ENCODE results near the gene MAP7D2. TPM values are rescaled to one million over a fixed set of nuclear protein-coding genes. Genes with fewer than 3 reads are reported as not detected.
"Not testable (repeated sequence)": the region's sequence is repeated elsewhere in the genome, so short reads cannot be mapped to it uniquely, and the experiment has no call there.

Gene MAP7D2
- total RNA-seq: 0.19 TPM
- long read RNA-seq, partial matches to known transcripts: 0 of 1 reads
- long read RNA-seq, other reads (novel, unspliced or antisense): 1 of 1 reads

DNA sequence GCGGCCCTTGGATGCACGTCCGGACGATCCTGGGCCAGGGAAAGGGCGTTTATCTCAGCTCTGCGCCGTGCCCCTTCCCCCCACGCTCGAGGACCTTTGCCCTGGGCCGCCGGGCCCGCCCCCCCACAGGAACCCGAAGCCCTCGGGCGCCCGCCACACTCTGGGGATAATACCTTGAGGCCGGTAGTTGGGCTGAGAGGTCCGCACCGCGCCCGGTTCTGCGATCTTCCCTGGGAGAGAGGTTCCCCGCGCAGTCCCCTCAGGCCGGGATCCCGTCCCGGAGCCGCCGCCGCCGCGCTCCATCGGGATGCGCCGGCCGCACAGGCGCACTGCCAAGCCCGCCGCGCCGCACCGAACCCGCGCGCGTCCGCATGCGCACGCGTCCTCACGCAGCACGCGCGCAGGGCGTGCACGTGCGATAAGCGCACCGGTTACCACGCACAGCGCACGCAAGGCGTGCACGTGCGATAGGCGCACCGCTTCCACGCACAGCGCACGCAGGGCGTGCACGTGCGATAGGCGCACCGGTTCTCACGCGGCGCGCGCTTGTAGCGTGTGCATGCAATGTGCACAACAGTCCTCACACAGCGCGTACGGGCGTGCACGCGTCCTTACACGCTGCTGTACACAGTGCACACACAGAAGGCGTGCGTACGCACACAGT, at the start of gene MAP7D2:
MAP7D2 (minus strand) TSS at position 331 of the 664 bp plus-strand sequence; CDS start at position 303, 28 bp downstream.
- intact Hi-C loops (cut with DNase I): loop anchor here (10.0 kb wide), 1 partner anchor 212 kb away; no protein-coding TSS in a partner anchor
- no peak for DNase-seq (ENCODE audit: low spot score)

- DNase-seq (ENCODE audit: low spot score); intact Hi-C loops (cut with DNase I): not testable (repeated sequence)
Observed at GRCh38 chrX:20162516-20162915, 45.8 kb upstream of the MAP7D2 start.

DNA sequence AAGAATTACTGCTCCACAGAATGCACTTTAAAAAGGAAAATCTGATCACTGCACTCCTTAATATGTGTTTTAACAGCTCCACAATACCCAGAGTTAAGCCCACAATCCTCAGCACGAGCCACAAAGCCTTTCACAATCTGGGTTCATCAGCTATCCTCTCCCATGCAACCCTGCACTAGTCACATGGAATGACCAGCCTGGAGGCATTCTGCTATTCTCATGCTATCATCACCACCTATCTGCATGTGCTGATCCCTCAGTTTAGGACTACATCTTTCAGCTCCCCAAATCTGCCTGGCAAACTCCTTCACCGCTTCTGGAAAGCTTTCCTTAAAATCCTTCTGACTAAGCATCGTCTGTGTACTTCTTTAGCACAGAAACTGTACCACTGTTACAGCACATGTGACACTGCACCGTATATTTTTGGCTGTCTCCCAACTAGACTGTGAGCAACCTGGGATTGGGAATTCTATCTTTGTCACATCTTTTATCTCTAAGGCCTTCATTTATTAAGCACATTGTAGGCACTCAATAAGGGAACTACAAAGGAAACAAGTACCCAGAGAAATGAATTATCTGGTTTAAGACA, 43.2 kb upstream of the MAP7D2 start:
- DNase-seq (ENCODE audit: low spot score): no peak
- intact Hi-C loops (cut with DNase I): no loop called here

- DNase-seq (ENCODE audit: low spot score): no peak
- intact Hi-C loops (cut with DNase I): no loop called here
Observed at GRCh38 chrX:20151689-20152088, 35.0 kb upstream of the MAP7D2 start.

GRCh38 chrX:20149326-20149725, 32.6 kb upstream of the MAP7D2 start:
- intact Hi-C loops (cut with DNase I): no loop called here
- no peak for DNase-seq (ENCODE audit: low spot score)

DNA sequence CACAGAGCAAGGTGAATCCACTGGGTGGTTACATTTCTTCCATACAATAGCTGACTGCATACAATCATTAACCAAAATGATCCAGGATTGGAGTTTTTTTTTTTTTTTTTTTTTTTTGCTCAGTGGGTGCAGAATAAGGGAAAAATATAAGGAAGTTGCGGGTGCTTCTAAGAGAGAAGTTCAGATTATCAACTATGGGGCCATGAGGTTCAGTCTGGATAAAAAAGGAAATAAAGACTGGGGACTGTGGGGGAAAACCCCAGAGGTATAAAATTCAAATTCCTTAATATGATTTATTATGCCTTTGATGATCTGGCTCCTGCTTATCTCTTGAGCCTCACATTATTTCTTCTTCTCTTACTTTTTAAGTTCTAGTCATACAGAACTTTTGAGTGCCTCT, 30.9 kb upstream of the MAP7D2 start:
- DNase-seq (ENCODE audit: low spot score): no peak

GRCh38 chrX:20144491-20144890, 27.8 kb upstream of the MAP7D2 start:
- no peak for DNase-seq (ENCODE audit: low spot score)
- intact Hi-C loops (cut with DNase I): loop anchor here (5.0 kb wide), 1 partner anchor 298 kb away; no protein-coding TSS in a partner anchor

More for the DNA sequence above, 30.9 kb upstream of the MAP7D2 start:
- intact Hi-C loops (cut with DNase I): no loop called here

DNA sequence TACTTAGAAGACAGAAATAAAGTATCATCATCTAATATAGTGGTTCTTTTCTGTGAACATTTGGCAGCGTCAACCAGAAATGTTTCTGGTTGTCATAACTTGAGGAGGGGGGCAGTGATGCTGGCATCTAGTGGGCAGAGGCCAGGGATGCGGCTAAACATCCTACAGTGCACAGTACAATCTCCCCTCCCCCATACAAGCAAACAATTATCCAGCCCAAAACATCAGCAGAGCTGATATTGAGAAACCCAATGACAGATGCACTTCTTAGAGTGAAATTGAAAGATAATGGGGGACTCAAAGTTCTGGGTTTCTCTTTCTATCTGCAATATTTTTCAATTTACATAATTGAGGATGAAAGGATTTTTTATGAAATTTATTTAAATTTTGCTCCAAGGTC, 26.9 kb upstream of the MAP7D2 start:
- intact Hi-C loops (cut with DNase I): loop anchor here (5.0 kb wide), 1 partner anchor 299 kb away; no protein-coding TSS in a partner anchor
- no peak for DNase-seq (ENCODE audit: low spot score)

DNA sequence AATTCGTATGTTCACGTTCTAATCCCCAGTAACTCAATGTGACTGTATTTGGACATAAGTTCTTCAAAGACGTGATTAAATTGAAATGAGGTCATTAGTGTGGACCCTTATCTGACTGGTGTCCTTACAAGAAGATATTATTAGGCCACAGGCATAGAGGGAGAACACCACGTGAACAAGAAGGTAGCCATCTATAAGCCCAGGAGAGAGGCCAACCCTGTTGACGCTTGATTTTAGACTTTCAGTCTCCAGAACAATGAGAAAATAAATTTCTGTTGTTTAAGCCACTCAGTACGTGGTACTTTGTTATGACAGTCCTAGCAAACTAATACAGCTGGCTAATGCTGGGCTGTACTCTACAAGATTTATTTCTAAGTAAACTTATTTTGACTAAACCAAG, 26.4 kb upstream of the MAP7D2 start:
- DNase-seq (ENCODE audit: low spot score): no peak
- intact Hi-C loops (cut with DNase I): loop anchor here (5.0 kb wide), 1 partner anchor 299 kb away; no protein-coding TSS in a partner anchor

GRCh38 chrX:20141281-20142220, 24.8 kb upstream of the MAP7D2 start, which contains the start of gene EIF1AX:
Gene EIF1AX, minus strand, starts transcription at chrX:20141838. Its CDS starts 198 bp downstream, at chrX:20141640.
- intact Hi-C loops (cut with DNase I): loop anchor here (2.0 to 5.0 kb wide), 2 partner anchors 125 to 301 kb away; partner anchors contain the start of gene RPS6KA3
- peak; percentile 100 for DNase-seq (ENCODE audit: low spot score)

DNA sequence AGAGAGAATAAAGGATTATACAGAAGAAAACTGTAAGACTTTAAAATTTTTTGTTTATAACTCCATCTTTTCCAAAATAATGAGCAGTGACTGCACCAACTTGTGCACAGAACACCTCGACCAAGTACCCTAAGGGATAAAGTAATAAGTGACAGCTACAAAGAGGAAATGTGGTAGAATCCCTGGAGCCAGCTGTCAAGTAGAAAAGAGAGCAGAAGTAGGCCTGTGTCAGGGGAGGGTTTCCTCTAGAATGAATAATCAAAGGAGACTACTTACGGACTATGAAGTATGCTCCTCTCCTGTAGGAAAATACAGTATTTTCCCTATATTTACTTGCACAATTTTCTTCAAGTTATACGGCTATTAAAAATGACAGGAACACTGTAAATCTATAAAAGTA, 23.7 kb upstream of the MAP7D2 start:
- intact Hi-C loops (cut with DNase I): loop anchor here (2.0 to 5.0 kb wide), 2 partner anchors 126 to 302 kb away; partner anchors contain the start of gene RPS6KA3

DNA sequence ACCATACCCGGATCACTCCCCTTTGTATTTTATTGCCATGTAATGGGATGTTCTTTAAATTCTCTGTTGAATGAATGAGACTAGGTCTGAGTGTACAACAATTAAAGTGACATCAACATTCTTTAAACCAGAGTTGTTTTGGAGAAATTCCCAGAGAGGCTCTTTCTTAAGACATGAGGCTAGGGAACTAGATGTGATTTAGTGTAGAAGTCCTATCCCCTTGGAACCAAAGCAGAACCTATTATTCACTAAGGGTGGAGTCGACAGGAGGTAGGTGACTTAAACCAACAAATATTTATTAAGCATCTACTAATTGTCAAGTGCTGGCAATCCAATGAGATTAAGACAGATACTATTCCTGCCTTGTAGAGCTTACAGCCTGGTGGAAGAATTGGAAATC, 23.3 kb upstream of the MAP7D2 start:
- no peak for DNase-seq (ENCODE audit: low spot score)
- intact Hi-C loops (cut with DNase I): loop anchor here (2.0 to 5.0 kb wide), 2 partner anchors 127 to 302 kb away; partner anchors contain the start of gene RPS6KA3

More for the DNA sequence above, 23.7 kb upstream of the MAP7D2 start:
- DNase-seq (ENCODE audit: low spot score): no peak

- intact Hi-C loops (cut with DNase I): no loop called here
- no peak for DNase-seq (ENCODE audit: low spot score)
Observed at GRCh38 chrX:20135944-20136343, 19.2 kb upstream of the MAP7D2 start.

DNA sequence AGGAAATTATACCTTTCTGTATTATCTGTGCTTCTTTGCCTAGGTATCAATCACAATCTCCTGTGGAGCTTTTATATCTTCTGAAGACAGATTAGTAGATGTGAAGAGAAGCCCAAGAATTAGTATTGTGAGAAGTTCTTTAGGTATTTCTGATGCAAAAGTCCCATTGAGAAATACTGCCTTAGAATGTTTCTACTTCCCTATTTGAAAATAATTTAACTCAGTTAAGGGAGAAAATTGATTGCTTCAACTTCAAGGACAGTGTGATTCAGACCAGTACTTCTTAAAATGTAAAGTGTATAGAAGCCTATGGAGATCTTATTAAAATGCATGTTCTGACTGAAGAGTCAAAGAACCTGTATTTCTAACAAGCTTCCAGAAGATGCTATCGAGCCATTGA, 16.0 kb upstream of the MAP7D2 start:
- intact Hi-C loops (cut with DNase I): no loop called here
- DNase-seq (ENCODE audit: low spot score): no peak

GRCh38 chrX:20130357-20130756, 13.7 kb upstream of the MAP7D2 start:
- no peak for DNase-seq (ENCODE audit: low spot score)
- intact Hi-C loops (cut with DNase I): no loop called here

GRCh38 chrX:20129547-20129946, 12.8 kb upstream of the MAP7D2 start:
- intact Hi-C loops (cut with DNase I): no loop called here
- no peak for DNase-seq (ENCODE audit: low spot score)

GRCh38 chrX:20128670-20129069, 12.0 kb upstream of the MAP7D2 start:
- intact Hi-C loops (cut with DNase I): no loop called here
- DNase-seq (ENCODE audit: low spot score): no peak

- DNase-seq (ENCODE audit: low spot score); intact Hi-C loops (cut with DNase I): not testable (repeated sequence)
Observed at GRCh38 chrX:20127440-20127839, 10.7 kb upstream of the MAP7D2 start.

DNA sequence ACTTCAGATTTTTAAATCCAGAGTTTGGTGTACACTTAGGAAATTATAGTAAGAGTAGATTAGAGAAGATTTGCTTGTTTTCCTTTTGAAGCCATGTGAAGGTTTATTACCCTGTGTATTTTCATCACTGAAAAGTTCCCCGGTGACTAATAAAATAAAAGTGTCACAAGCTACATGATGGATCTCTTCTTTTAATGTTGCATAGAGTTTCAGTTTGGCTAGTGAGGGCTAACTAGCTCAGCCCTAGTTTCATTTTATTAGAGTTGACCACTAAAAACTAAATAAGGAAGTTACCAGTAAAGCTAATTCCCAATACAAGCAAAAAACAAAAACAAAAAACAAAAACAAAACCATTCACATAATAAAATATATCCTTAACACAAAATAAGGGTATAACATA, 10.1 kb upstream of the MAP7D2 start:
- DNase-seq (ENCODE audit: low spot score); intact Hi-C loops (cut with DNase I): not testable (repeated sequence)
